Adipocyte (in vitro differentiated cells): ENCODE data around the gene KRT79.
A peak's percentile ranks its signal among the peaks of the same experiment; 100 is the strongest.

Experiments used
- DNase-seq: peaks from one replicate; pipeline ENCODE4 v3.0.0-alpha.2; 2015; ENCODE audit warnings: low read depth
- H3K27me3 ChIP-seq: replicated peaks from 2 replicates; pipeline ENCODE4 v1.7.0; 2013; ENCODE audit warnings: mild to moderate bottlenecking, low read length, moderate library complexity; ENCODE audit not compliant: control insufficient read depth, insufficient read depth
- H3K36me3 ChIP-seq: 2 replicates; pipeline ENCODE4 v1.7.0; 2013; ENCODE audit warnings: low read length, mild to moderate bottlenecking, moderate library complexity; ENCODE audit not compliant: control insufficient read depth, insufficient read depth, severe bottlenecking
- H3K4me1 ChIP-seq: 2 replicates; pipeline ENCODE4 v1.7.0; 2013; ENCODE audit warnings: mild to moderate bottlenecking, low read length, moderate library complexity; ENCODE audit not compliant: control insufficient read depth, insufficient read depth
- H3K4me3 ChIP-seq: 2 replicates; pipeline ENCODE4 v1.7.0; 2013; ENCODE audit warnings: mild to moderate bottlenecking, low read length, moderate library complexity
- H3K9ac ChIP-seq: 2 replicates; pipeline ENCODE4 v1.7.0; 2013; ENCODE audit warnings: mild to moderate bottlenecking, low read length, moderate library complexity
- H3K9me3 ChIP-seq: 2 replicates; pipeline ENCODE4 v1.7.0; 2013; ENCODE audit warnings: mild to moderate bottlenecking, low read length, moderate library complexity; ENCODE audit not compliant: control insufficient read depth

KRT79 gene

GRCh38 chr12:52838609-52839435 lies 4.7 kb upstream of the KRT79 start:
- H3K4me3 ChIP-seq: no peak overlapping the region
- H3K36me3 ChIP-seq: no peaks in the 10 kb centered on the region
- peaks cover 20% of the 10 kb centered on the region for H3K4me1 ChIP-seq
- H3K9ac ChIP-seq: no peak overlapping the region
- H3K27me3 ChIP-seq: peaks cover 35% of the 10 kb centered on the region
- H3K9me3 ChIP-seq: no peaks in the 10 kb centered on the region
- DNase-seq: no peak

GRCh38 chr12:52837781-52838608 lies 3.9 kb upstream of the KRT79 start:
- Histone ChIP-seq H3K9me3 (no peaks in the 10 kb centered on the region), H3K9ac (no peak overlapping the region), H3K27me3 (peaks cover 32% of the 10 kb centered on the region), H3K36me3 (no peaks in the 10 kb centered on the region), H3K4me3 (no peak overlapping the region), H3K4me1 (peaks cover 21% of the 10 kb centered on the region)
- DNase-seq: no peak

- Histone ChIP-seq H3K4me1 (peaks cover 27% of the 10 kb centered on the region), H3K9me3 (no peaks in the 10 kb centered on the region), H3K36me3 (no peaks in the 10 kb centered on the region), H3K9ac (no peak overlapping the region), H3K4me3 (no peak overlapping the region), H3K27me3 (peaks cover 32% of the 10 kb centered on the region)
- DNase-seq: peak; percentile 57
Observed at GRCh38 chr12:52837413-52837741, 3.3 kb upstream of the KRT79 start.

GRCh38 chr12:52836491-52837412 lies 2.6 kb upstream of the KRT79 start:
- Histone ChIP-seq H3K4me3 (no peak overlapping the region), H3K27me3 (peaks cover 29% of the 10 kb centered on the region), H3K9ac (no peak overlapping the region), H3K36me3 (no peaks in the 10 kb centered on the region), H3K4me1 (peaks cover 31% of the 10 kb centered on the region), H3K9me3 (no peaks in the 10 kb centered on the region)
- DNase-seq: no peak

- H3K4me3 ChIP-seq: no peak overlapping the region
- H3K27me3 ChIP-seq: peaks cover 26% of the 10 kb centered on the region
- H3K36me3 ChIP-seq: no peaks in the 10 kb centered on the region
- no peaks in the 10 kb centered on the region for H3K9me3 ChIP-seq
- peak; percentile 42 for DNase-seq
- H3K9ac ChIP-seq: no peak overlapping the region
- H3K4me1 ChIP-seq: peaks cover 38% of the 10 kb centered on the region
Observed at GRCh38 chr12:52836042-52836466, 1.9 kb upstream of the KRT79 start.

- Histone ChIP-seq H3K4me1 (peaks cover 41% of the 10 kb centered on the region), H3K4me3 (no peak overlapping the region), H3K9ac (no peak overlapping the region)
Observed at GRCh38 chr12:52835271-52836041, 1.3 kb upstream of the KRT79 start.

GRCh38 chr12:52834727-52835001 lies 553 bp upstream of the KRT79 start:
- H3K27me3 ChIP-seq: peaks cover 16% of the 10 kb centered on the region
- H3K4me3 ChIP-seq: no peak overlapping the region
- no peaks in the 10 kb centered on the region for H3K36me3 ChIP-seq
- DNase-seq: no peak
- H3K9ac ChIP-seq: no peak overlapping the region
- H3K4me1 ChIP-seq: peaks cover 47% of the 10 kb centered on the region
- no peaks in the 10 kb centered on the region for H3K9me3 ChIP-seq

More at GRCh38 chr12:52835271-52836041, 1.3 kb upstream of the KRT79 start:
- Histone ChIP-seq H3K9me3 (no peaks in the 10 kb centered on the region), H3K27me3 (peaks cover 22% of the 10 kb centered on the region), H3K36me3 (no peaks in the 10 kb centered on the region)
- DNase-seq: no peak

GRCh38 chr12:52832985-52833905 lies 866 bp downstream of the KRT79 start:
- H3K9ac ChIP-seq: no peak overlapping the region
- H3K36me3 ChIP-seq: no peaks in the 10 kb centered on the region
- peaks cover 58% of the 10 kb centered on the region for H3K4me1 ChIP-seq
- H3K9me3 ChIP-seq: no peaks in the 10 kb centered on the region
- H3K27me3 ChIP-seq: peaks cover 2% of the 10 kb centered on the region
- DNase-seq: no peak
- no peak overlapping the region for H3K4me3 ChIP-seq

- H3K27me3 ChIP-seq: no peaks in the 10 kb centered on the region
- H3K9me3 ChIP-seq: no peaks in the 10 kb centered on the region
- no peak for DNase-seq
- no peaks in the 10 kb centered on the region for H3K36me3 ChIP-seq
- peaks cover 61% of the 10 kb centered on the region for H3K4me1 ChIP-seq
- H3K4me3 ChIP-seq: no peak overlapping the region
- H3K9ac ChIP-seq: peak overlapping the region; percentile 1
Observed at GRCh38 chr12:52832451-52832850, 1.7 kb downstream of the KRT79 start.

- DNase-seq: no peak
- H3K9me3 ChIP-seq: no peaks in the 10 kb centered on the region
- peaks cover 54% of the 10 kb centered on the region for H3K4me1 ChIP-seq
- no peaks in the 10 kb centered on the region for H3K36me3 ChIP-seq
- H3K4me3 ChIP-seq: no peak overlapping the region
- no peak overlapping the region for H3K9ac ChIP-seq
- H3K27me3 ChIP-seq: no peaks in the 10 kb centered on the region
Observed at GRCh38 chr12:52831251-52831650, 2.9 kb downstream of the KRT79 start.
